HEK293 (cell line): ENCODE measurements around the gene CCHCR1.

Experiments
- GFI1B ChIP-seq: fragments of 450-650 bp; formaldehyde crosslinking; IDR thresholded peaks from 2 replicates; pipeline ENCODE4 v1.5.1; 2016; ENCODE audit warnings: missing biosample characterization, missing genetic modification characterization
- GLI2 ChIP-seq: fragments of 450-650 bp; formaldehyde crosslinking; IDR thresholded peaks from 2 replicates; pipeline ENCODE4; 2017; ENCODE audit warnings: missing biosample characterization, missing genetic modification characterization, low read depth, borderline replicate concordance
- GLIS2 ChIP-seq: fragments of 450-650 bp; formaldehyde crosslinking; IDR thresholded peaks from 2 replicates; pipeline ENCODE4 v1.5.1; 2016; ENCODE audit warnings: missing biosample characterization, missing genetic modification characterization
- KLF1 ChIP-seq: fragments of 450-650 bp; formaldehyde crosslinking; IDR thresholded peaks from 2 replicates; pipeline ENCODE4 v1.5.1; 2016; ENCODE audit warnings: missing biosample characterization, missing genetic modification characterization
- KLF10 ChIP-seq: fragments of 450-650 bp; IDR thresholded peaks from 2 replicates; pipeline ENCODE4 v1.5.1; 2018; ENCODE audit warnings: missing biosample characterization, mild to moderate bottlenecking, missing genetic modification characterization
- SCRT2 ChIP-seq: fragments of 450-650 bp; formaldehyde crosslinking; IDR thresholded peaks from 2 replicates; pipeline ENCODE4 v1.5.1; 2016; ENCODE audit warnings: missing biosample characterization, missing genetic modification characterization
- WT1 ChIP-seq: fragments of 450-650 bp; formaldehyde crosslinking; IDR thresholded peaks from 2 replicates; pipeline ENCODE4 v1.5.1; 2016; ENCODE audit warnings: missing biosample characterization, missing genetic modification characterization
- ZEB2 ChIP-seq: fragments of 450-650 bp; formaldehyde crosslinking; IDR thresholded peaks from 2 replicates; pipeline ENCODE4 v1.5.1; 2016; ENCODE audit warnings: missing biosample characterization, missing genetic modification characterization
- ZNF184 ChIP-seq: fragments of 450-650 bp; IDR thresholded peaks from 2 replicates; pipeline ENCODE4 v1.5.1; 2018; ENCODE audit warnings: missing biosample characterization, mild to moderate bottlenecking, missing genetic modification characterization
- ZNF2 ChIP-seq: fragments of 450-650 bp; formaldehyde crosslinking; IDR thresholded peaks from 2 replicates; pipeline ENCODE4 v1.5.1; 2016; ENCODE audit warnings: missing biosample characterization, missing genetic modification characterization
- ZNF350 ChIP-seq: fragments of 450-650 bp; formaldehyde crosslinking; IDR thresholded peaks from 2 replicates; pipeline ENCODE4 v1.5.0; 2017; ENCODE audit warnings: missing biosample characterization, mild to moderate bottlenecking, missing genetic modification characterization
- ZNF366 ChIP-seq: fragments of 450-650 bp; formaldehyde crosslinking; conservative IDR thresholded peaks from 2 replicates; pipeline ENCODE4 v1.5.1; 2016; ENCODE audit warnings: missing biosample characterization, missing genetic modification characterization
- ZNF394 ChIP-seq: fragments of 450-650 bp; formaldehyde crosslinking; IDR thresholded peaks from 2 replicates; pipeline ENCODE4 v1.5.1; 2016; ENCODE audit warnings: missing biosample characterization, missing genetic modification characterization, mild to moderate bottlenecking, moderate library complexity, borderline replicate concordance
- ZNF560 ChIP-seq: fragments of 450-650 bp; formaldehyde crosslinking; IDR thresholded peaks from 2 replicates; pipeline ENCODE4 v1.5.1; 2017; ENCODE audit warnings: missing biosample characterization, missing genetic modification characterization, borderline replicate concordance
- ZXDB ChIP-seq: fragments of 450-650 bp; formaldehyde crosslinking; IDR thresholded peaks from 2 replicates; pipeline ENCODE4 v1.5.1; 2016; ENCODE audit warnings: missing biosample characterization, missing genetic modification characterization
- TF ChIP-seq, protein P1 (sequence below): fragments of 450-650 bp; formaldehyde crosslinking; IDR thresholded peaks from 2 replicates; pipeline ENCODE4 v1.5.0; 2017; ENCODE audit warnings: missing biosample characterization, missing genetic modification characterization, borderline replicate concordance
- TF ChIP-seq, protein P2 (sequence below): fragments of 450-650 bp; formaldehyde crosslinking; IDR thresholded peaks from 2 replicates; pipeline ENCODE4 v1.5.1; 2016; ENCODE audit warnings: missing biosample characterization, missing genetic modification characterization
- TF ChIP-seq, protein P3 (sequence below): fragments of 450-650 bp; formaldehyde crosslinking; IDR thresholded peaks from 2 replicates; pipeline ENCODE4 v1.5.1; 2016; ENCODE audit warnings: missing biosample characterization, missing genetic modification characterization, borderline replicate concordance
- TF ChIP-seq, protein P4 (sequence below): fragments of 450-650 bp; formaldehyde crosslinking; IDR thresholded peaks from 2 replicates; pipeline ENCODE4 v1.5.1; 2016; ENCODE audit warnings: missing biosample characterization, missing genetic modification characterization
- TF ChIP-seq, protein P5 (sequence below): fragments of 450-650 bp; formaldehyde crosslinking; conservative IDR thresholded peaks from 2 replicates; pipeline ENCODE4 v1.5.1; 2016; ENCODE audit warnings: low read depth, missing biosample characterization, missing genetic modification characterization
- TF ChIP-seq, protein P6 (sequence below): fragments of 450-650 bp; formaldehyde crosslinking; IDR thresholded peaks from 2 replicates; pipeline ENCODE4 v1.5.1; 2016; ENCODE audit warnings: missing biosample characterization, missing genetic modification characterization

The CCHCR1 gene

DNA sequence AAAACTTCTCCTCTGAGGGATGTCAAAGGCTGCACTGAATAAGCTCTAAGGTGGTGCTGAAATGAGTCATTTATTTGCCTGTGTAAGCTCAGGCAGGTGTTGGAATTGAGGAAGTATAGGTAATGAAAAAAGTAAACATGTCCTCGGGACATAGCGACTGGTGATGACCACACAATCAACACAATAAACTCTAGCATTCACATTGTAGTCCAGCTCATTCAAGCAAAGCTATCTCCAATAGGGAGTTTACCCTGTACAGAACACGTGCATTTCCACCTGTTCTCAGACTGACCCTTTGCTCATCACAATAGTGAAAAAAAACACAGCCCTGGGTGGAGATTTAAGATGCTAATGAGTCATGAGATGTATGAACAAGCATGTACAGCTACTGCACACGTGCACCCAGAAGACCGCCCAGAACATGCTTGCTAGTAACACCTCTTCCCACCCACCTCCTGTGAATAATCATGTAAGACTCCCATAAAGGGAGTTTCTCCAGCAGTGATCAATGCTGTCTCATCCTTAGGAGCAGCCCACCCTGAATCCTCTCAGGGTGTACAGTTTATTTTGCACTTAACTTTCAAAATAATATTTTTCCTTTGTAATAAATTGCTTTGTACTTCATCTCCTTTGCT lies 45.9 kb upstream of the CCHCR1 start (continued):
- TF ChIP-seq, protein P1, sequence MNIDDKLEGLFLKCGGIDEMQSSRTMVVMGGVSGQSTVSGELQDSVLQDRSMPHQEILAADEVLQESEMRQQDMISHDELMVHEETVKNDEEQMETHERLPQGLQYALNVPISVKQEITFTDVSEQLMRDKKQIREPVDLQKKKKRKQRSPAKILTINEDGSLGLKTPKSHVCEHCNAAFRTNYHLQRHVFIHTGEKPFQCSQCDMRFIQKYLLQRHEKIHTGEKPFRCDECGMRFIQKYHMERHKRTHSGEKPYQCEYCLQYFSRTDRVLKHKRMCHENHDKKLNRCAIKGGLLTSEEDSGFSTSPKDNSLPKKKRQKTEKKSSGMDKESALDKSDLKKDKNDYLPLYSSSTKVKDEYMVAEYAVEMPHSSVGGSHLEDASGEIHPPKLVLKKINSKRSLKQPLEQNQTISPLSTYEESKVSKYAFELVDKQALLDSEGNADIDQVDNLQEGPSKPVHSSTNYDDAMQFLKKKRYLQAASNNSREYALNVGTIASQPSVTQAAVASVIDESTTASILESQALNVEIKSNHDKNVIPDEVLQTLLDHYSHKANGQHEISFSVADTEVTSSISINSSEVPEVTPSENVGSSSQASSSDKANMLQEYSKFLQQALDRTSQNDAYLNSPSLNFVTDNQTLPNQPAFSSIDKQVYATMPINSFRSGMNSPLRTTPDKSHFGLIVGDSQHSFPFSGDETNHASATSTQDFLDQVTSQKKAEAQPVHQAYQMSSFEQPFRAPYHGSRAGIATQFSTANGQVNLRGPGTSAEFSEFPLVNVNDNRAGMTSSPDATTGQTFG = no peak
- TF ChIP-seq ZXDB (tag by site-specific recombination) (no peak), ZNF560 (tag by site-specific recombination) (no peak), KLF10 (0 out of 2 replicates have a peak, but pooled peaks have one; percentile 31), GLI2 (tag by site-specific recombination) (no peak), WT1 (peak; percentile 89), GFI1B (no peak), ZNF2 (tag by site-specific recombination) (no peak), ZNF366 (tag by site-specific recombination) (peak; percentile 65), GLIS2 (tag by site-specific recombination) (peak; percentile 46; the same call in 1 of the 2 replicates), ZNF350 (tag by site-specific recombination) (no peak), ZNF184 (tag by site-specific recombination) (no peak), ZNF394 (tag by site-specific recombination) (0 out of 2 replicates have a peak, but pooled peaks have one; percentile 35), ZEB2 (tag by site-specific recombination) (peak; percentile 46), SCRT2 (tag by site-specific recombination) (peak; percentile 94), KLF1 (tag by site-specific recombination) (peak; percentile 27; the same call in 1 of the 2 replicates)
- TF ChIP-seq, protein P2, sequence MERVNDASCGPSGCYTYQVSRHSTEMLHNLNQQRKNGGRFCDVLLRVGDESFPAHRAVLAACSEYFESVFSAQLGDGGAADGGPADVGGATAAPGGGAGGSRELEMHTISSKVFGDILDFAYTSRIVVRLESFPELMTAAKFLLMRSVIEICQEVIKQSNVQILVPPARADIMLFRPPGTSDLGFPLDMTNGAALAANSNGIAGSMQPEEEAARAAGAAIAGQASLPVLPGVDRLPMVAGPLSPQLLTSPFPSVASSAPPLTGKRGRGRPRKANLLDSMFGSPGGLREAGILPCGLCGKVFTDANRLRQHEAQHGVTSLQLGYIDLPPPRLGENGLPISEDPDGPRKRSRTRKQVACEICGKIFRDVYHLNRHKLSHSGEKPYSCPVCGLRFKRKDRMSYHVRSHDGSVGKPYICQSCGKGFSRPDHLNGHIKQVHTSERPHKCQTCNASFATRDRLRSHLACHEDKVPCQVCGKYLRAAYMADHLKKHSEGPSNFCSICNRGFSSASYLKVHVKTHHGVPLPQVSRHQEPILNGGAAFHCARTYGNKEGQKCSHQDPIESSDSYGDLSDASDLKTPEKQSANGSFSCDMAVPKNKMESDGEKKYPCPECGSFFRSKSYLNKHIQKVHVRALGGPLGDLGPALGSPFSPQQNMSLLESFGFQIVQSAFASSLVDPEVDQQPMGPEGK (tag by site-specific recombination) = peak; percentile 46
- TF ChIP-seq, protein P3, sequence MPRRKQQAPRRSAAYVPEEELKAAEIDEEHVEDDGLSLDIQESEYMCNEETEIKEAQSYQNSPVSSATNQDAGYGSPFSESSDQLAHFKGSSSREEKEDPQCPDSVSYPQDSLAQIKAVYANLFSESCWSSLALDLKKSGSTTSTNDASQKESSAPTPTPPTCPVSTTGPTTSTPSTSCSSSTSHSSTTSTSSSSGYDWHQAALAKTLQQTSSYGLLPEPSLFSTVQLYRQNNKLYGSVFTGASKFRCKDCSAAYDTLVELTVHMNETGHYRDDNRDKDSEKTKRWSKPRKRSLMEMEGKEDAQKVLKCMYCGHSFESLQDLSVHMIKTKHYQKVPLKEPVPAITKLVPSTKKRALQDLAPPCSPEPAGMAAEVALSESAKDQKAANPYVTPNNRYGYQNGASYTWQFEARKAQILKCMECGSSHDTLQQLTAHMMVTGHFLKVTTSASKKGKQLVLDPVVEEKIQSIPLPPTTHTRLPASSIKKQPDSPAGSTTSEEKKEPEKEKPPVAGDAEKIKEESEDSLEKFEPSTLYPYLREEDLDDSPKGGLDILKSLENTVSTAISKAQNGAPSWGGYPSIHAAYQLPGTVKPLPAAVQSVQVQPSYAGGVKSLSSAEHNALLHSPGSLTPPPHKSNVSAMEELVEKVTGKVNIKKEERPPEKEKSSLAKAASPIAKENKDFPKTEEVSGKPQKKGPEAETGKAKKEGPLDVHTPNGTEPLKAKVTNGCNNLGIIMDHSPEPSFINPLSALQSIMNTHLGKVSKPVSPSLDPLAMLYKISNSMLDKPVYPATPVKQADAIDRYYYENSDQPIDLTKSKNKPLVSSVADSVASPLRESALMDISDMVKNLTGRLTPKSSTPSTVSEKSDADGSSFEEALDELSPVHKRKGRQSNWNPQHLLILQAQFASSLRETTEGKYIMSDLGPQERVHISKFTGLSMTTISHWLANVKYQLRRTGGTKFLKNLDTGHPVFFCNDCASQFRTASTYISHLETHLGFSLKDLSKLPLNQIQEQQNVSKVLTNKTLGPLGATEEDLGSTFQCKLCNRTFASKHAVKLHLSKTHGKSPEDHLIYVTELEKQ (tag by site-specific recombination) = 0 out of 2 replicates have a peak, but pooled peaks have one; percentile 16
- TF ChIP-seq, protein P4, sequence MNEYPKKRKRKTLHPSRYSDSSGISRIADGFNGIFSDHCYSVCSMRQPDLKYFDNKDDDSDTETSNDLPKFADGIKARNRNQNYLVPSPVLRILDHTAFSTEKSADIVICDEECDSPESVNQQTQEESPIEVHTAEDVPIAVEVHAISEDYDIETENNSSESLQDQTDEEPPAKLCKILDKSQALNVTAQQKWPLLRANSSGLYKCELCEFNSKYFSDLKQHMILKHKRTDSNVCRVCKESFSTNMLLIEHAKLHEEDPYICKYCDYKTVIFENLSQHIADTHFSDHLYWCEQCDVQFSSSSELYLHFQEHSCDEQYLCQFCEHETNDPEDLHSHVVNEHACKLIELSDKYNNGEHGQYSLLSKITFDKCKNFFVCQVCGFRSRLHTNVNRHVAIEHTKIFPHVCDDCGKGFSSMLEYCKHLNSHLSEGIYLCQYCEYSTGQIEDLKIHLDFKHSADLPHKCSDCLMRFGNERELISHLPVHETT (tag by site-specific recombination) = peak; percentile 17; the same call in 1 of the 2 replicates
- TF ChIP-seq, protein P5, sequence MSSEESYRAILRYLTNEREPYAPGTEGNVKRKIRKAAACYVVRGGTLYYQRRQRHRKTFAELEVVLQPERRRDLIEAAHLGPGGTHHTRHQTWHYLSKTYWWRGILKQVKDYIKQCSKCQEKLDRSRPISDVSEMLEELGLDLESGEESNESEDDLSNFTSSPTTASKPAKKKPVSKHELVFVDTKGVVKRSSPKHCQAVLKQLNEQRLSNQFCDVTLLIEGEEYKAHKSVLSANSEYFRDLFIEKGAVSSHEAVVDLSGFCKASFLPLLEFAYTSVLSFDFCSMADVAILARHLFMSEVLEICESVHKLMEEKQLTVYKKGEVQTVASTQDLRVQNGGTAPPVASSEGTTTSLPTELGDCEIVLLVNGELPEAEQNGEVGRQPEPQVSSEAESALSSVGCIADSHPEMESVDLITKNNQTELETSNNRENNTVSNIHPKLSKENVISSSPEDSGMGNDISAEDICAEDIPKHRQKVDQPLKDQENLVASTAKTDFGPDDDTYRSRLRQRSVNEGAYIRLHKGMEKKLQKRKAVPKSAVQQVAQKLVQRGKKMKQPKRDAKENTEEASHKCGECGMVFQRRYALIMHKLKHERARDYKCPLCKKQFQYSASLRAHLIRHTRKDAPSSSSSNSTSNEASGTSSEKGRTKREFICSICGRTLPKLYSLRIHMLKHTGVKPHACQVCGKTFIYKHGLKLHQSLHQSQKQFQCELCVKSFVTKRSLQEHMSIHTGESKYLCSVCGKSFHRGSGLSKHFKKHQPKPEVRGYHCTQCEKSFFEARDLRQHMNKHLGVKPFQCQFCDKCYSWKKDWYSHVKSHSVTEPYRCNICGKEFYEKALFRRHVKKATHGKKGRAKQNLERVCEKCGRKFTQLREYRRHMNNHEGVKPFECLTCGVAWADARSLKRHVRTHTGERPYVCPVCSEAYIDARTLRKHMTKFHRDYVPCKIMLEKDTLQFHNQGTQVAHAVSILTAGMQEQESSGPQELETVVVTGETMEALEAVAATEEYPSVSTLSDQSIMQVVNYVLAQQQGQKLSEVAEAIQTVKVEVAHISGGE (tag by site-specific recombination) = no peak
- TF ChIP-seq, protein P6, sequence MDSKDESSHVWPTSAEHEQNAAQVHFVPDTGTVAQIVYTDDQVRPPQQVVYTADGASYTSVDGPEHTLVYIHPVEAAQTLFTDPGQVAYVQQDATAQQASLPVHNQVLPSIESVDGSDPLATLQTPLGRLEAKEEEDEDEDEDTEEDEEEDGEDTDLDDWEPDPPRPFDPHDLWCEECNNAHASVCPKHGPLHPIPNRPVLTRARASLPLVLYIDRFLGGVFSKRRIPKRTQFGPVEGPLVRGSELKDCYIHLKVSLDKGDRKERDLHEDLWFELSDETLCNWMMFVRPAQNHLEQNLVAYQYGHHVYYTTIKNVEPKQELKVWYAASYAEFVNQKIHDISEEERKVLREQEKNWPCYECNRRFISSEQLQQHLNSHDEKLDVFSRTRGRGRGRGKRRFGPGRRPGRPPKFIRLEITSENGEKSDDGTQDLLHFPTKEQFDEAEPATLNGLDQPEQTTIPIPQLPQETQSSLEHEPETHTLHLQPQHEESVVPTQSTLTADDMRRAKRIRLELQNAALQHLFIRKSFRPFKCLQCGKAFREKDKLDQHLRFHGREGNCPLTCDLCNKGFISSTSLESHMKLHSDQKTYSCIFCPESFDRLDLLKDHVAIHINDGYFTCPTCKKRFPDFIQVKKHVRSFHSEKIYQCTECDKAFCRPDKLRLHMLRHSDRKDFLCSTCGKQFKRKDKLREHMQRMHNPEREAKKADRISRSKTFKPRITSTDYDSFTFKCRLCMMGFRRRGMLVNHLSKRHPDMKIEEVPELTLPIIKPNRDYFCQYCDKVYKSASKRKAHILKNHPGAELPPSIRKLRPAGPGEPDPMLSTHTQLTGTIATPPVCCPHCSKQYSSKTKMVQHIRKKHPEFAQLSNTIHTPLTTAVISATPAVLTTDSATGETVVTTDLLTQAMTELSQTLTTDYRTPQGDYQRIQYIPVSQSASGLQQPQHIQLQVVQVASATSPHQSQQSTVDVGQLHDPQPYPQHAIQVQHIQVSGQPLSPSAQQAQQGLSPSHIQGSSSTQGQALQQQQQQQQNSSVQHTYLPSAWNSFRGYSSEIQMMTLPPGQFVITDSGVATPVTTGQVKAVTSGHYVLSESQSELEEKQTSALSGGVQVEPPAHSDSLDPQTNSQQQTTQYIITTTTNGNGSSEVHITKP (tag by site-specific recombination) = peak; percentile 88
